Measurements from ENCODE around the gene PLN.

GRCh38 chr6:118565311-118565960 is 17.3 kb downstream of the PLN start:
- TF ChIP-seq IRF1 (CRISPR knock-in tag; IDR thresholded peaks at IDR 0.05) (no peak), TCF7 (CRISPR knock-in tag; IDR thresholded peaks at IDR 0.05; ENCODE audit: low read depth) (no peak), CTCF (IDR thresholded peaks at IDR 0.05) (no peak), SP1 (CRISPR knock-in tag; conservative IDR thresholded peaks at IDR 0.05) (no peak), ETV6 (CRISPR knock-in tag; IDR thresholded peaks at IDR 0.05) (no peak), SMAD3 (CRISPR knock-in tag; IDR thresholded peaks at IDR 0.05; ENCODE audit: borderline replicate concordance) (no peak), CREB1 (CRISPR knock-in tag; IDR thresholded peaks at IDR 0.05) (no peak), NFE2L1 (CRISPR knock-in tag; IDR thresholded peaks at IDR 0.05) (no peak), ZNF396 (CRISPR knock-in tag; IDR thresholded peaks at IDR 0.05; ENCODE audit: borderline replicate concordance) (no peak), USF2 (CRISPR knock-in tag; IDR thresholded peaks at IDR 0.05) (no peak), JUN (CRISPR knock-in tag; IDR thresholded peaks at IDR 0.05) (no peak)
- TF ChIP-seq, protein P1, sequence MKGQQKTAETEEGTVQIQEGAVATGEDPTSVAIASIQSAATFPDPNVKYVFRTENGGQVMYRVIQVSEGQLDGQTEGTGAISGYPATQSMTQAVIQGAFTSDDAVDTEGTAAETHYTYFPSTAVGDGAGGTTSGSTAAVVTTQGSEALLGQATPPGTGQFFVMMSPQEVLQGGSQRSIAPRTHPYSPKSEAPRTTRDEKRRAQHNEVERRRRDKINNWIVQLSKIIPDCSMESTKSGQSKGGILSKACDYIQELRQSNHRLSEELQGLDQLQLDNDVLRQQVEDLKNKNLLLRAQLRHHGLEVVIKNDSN (CRISPR knock-in tag; IDR thresholded peaks at IDR 0.05) = no peak

Data from WTC11 (cell line).